GM21515 (cell line): ENCODE results near the gene C11orf91.
"Not testable (repeated sequence)": the region's sequence is repeated elsewhere in the genome, so short reads cannot be mapped to it uniquely, and the experiment has no call there.

ENCODE experiments used
- ATAC-seq: cut with Tn5 transposase; IDR thresholded peaks from one replicate; pipeline ENCODE4 v1.9.1; 2021; ENCODE audit not compliant: unreplicated experiment

Gene C11orf91

DNA sequence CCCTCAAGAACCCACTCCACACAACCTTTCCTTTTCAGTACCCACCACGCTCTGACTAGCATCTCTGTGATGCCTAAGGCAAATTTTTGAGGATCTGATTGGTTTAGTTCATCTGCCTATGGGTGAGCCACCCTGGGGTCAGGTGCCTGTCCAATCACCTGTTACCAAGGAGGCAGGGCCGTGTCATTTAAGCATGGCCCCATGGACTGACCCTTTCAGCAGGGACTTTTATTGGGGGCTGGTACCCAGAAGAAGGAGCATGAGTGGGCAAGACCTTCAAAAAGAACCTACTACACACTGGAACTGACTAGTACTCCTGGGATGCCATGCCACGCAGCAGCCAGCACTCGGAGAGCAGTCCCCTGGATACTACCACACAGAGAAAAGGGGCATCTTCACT is 28.4 kb downstream of the C11orf91 start:
- no peak for ATAC-seq

DNA sequence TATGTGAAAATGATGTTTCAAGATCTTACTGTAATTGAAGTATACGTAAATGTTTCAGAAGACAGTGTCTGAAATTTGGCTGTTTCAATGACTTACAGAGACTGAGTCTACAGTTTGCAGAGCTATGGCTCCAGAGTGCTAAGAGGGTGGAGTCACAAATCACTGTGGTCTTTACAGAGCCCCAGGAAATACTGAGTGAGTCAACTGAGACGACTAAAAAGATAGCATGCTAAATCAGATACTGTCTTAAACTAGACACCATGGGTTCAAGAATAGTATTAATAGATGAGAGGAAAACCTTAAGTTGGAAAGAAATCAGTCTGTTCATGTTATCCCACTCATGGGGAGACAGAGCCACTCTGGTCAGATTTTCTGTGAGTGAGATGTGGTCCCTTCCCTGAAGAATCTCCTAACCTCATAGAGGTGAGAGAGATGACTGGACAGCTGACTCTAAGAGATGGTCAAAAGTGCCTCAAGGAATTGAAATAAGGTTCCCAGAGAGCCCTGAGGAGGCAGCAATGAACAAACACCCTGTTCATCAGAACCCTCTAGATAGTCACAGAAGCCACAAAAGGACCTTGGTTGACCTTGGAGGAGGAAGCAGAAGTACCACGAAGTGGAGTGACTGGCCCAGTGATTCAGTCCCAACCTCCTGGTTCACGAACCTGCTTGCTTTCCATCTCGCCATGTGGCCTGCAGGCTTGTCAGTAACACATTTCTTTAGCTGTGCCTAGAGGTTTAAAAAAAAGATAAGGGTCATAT is 30.2 kb downstream of the C11orf91 start:
- no peak for ATAC-seq

DNA sequence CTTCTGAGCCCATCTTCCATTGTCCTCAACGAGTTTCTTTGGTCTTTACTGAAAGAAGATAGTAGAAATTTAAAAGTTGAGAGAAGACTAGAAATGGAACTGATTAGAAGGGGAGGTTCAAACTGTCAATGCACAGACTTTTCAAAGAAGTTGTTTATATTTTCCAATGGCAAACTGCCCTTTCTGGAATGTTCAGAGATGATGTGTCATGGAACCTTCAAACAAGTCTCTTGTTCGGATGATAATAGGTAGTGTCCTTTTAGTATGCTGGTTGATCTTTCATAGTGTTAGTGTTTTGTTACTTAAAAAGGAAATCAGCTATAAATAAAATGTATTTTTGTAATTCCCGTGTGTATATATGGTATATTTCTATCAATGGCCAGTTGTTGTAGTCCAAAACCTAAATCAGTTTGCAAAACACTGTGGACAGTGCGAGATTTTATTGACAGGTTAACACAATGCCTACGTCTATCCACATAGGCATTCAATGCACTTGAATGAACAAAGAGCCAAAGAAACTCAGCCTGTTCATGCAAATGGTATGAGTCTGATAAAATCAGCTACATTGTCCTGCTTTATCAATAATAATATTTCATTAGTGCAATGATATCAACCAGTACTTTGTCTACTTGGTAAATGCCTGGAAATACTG is 30.9 kb downstream of the C11orf91 start:
- no peak for ATAC-seq

DNA sequence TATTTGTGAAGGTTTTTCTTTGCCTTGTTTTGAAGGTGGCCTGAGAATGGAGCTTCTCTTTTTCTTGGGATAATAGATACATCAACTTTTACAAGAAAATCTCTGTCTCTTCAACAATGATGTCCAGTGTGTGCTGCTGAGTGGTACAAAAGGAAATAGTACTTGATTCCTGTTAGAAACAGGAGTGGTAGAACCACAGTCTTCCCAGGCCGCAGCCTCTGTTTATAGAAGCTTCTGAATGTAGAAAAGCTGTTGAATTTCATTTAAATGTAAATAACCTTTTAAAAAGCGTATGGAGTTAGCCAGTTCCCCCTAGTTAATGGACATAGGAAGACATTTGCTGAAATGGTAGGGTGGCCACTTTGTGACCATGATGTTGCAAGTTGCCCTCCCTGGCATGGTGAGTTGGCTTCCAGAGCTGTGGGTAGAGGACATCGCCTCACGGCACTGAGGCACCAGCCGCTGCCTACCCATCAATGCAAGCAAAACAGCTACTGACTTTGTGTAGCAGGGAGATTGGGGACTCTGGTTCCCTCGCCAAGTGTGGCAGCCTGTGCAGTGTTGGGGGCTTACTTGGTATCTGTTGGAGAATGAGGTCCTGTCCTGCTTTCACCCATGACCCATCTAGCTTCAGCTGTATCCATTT is 31.6 kb downstream of the C11orf91 start:
- ATAC-seq = no peak

DNA sequence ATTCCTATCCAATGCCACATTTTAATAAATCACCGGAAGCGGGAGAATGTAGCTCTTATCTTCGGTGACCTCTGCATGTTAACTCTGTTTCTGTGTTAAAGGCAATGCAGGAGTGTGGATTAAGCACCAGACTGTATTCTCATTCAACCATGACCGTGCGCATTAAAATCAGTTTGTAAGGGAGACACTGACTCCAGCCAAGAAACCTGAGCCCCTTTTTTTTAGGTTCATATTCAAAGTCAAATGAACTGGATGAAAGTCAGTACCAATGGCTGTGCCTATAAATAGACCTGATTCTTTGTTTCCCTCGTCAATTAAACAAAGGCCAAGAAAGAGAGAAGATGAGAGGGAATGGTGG is 32.2 kb downstream of the C11orf91 start:
- no peak for ATAC-seq

DNA sequence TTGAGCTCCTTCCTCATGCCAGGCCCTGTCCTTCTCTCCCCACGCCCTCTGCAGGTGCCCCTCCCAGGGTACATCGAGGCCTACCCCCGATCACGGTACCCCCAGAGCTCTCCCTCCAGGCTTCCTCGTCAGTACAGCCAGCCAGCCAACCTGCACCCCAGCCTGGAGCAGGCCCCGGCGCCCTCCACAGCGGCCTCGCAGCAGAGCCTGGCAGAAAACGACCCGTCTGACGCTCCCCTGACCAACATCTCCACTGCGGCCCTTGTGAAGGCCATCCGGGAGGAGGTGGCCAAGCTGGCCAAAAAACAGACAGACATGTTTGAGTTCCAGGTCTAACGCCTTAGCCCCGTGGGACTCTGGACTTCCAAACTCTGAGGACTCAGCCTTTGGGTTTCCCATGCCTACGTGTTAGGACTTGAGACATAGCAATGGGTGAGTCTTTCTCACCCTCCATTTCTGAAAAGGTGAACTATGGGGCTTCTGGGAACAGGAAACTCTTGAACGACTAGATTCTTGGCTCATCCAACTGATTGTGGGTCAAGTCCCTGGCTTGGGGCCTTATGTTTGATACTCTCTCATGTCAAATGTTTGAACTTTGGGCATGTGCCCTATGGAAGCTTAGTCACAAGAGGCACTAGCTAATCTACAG is 32.7 kb downstream of the C11orf91 start:
- ATAC-seq = no peak

DNA sequence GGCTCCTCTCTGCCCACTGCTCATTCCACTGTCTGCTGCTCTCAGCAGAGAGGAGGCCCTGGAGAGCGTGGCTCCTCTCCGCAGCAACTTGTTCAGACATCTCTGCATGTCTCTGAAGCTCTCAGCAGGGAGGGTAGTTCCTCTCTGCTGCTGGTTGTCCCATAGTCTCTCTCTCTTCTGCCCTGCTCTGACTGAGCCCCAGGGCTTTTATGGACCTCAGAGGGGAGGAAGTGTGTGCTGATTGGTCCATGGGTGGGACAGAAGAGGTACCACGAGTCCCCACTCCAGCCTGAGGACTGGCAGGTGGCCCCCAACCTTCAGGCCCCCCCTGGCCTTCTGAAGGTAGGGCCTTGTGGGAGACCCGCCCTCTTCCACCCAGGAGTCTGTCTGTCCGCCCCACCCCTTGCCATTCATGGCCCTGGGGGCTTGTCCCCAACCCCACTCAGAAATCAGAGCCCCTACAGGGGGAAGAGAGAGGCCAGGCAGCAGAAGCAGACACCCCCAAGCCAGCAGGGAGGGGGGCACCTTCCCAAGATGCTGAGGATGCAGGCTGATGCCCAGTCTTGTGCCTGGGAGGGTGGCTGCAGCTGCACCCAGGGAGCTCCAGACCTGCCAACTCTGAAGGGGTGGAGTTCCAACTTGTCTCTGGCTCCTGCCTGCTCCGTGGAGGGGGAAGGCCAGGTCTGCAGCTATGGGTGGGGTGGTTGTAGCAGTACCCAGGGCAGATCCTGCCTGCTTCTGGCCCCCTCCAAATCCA is 35.1 kb downstream of the C11orf91 start:
- no peak for ATAC-seq

DNA sequence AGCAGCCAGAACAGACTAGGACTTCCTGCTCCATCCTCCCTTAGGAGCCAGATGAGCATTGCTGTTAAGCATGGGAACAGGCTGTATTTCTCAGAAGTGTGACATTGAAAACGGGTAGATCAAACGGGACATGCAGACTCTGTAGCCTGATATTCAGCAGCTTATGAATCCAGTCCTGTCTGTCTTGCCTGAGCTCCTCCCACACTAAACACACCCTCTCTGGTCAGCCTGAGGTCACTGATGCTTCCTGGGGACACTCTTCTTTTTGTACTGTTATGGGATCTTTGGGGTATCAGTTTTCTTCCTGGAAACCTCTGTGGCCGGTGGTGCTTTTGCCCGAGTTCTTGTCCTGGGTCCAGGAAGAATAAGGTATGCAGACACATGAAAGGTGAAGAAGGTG is 35.8 kb downstream of the C11orf91 start:
- ATAC-seq = no peak

DNA sequence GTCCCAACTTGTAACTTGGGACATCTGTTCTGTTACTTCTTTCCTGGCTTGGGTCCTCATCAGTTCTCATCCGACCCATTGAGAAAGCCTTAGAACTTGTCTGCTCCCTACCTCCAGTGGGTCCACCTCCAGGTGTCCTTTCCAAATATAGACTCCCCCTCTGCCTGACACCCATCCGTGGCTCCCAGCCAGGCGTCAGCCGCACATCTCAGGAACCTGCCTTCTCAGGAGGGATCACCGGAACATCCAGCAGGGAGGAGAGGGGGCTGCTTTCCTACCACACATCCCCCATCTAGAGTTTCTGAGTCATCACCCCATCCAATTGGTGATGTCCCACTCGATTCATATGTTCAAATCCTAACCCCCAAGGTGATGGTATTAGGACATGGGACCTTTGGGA is 36.5 kb downstream of the C11orf91 start:
- ATAC-seq = no peak

DNA sequence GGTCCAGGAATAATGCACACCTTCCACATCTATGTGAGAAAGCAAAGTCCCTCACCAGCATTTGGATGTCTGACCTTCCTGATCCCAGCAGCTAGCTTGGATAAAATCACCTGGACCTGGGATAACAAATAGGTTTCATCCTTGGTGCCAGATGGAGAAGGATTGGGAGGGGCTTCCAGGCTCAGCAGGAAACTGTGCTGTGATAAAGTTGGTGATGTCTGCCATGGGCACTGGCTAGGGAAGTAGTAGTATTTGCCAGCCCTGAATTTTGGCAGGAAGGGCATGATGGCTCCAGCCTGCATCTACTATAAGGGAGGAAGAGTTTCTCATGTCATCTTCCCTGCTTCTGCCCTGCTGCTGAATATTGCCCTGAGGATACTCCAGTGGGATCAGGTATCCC is 37.5 kb downstream of the C11orf91 start:
- no peak for ATAC-seq

DNA sequence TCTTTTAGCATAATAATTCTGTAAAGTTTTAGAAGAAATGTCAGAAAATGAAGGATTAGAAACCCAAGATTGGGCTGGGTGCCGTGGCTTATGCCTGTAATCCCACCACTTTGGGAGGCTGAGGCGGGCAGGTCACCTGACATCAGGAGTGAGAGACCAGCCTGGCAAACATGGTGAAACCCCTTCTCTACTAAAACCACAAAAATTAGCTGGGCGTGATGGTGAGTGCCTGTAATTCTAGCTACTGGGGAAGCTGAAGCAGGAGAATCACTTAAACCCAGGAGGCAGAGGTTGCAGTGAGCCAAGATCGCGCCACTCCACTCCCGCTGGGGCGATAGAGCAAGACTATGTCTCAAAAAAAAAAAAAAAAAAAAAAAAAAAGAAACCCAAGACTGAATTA is 39.1 kb downstream of the C11orf91 start:
- ATAC-seq = not testable (repeated sequence)

DNA sequence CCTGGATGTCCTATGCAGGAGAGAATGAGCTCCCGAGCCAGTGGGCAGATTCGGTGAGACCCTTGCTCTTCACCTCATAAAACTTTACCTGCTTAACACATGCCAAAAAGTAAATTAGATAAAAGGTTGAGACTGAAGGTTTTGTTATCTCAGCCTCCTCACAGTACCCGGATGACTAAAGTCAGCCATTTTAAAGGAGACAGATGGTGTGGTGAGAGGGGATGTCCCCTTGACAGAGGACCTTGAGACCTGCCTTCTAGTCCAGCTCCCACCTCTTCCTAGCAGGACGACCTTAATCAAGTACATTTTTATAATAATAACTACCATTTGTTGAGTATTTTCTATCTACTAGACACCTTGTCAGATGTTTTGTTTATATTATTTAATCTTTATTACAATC is 39.7 kb downstream of the C11orf91 start:
- ATAC-seq = no peak

DNA sequence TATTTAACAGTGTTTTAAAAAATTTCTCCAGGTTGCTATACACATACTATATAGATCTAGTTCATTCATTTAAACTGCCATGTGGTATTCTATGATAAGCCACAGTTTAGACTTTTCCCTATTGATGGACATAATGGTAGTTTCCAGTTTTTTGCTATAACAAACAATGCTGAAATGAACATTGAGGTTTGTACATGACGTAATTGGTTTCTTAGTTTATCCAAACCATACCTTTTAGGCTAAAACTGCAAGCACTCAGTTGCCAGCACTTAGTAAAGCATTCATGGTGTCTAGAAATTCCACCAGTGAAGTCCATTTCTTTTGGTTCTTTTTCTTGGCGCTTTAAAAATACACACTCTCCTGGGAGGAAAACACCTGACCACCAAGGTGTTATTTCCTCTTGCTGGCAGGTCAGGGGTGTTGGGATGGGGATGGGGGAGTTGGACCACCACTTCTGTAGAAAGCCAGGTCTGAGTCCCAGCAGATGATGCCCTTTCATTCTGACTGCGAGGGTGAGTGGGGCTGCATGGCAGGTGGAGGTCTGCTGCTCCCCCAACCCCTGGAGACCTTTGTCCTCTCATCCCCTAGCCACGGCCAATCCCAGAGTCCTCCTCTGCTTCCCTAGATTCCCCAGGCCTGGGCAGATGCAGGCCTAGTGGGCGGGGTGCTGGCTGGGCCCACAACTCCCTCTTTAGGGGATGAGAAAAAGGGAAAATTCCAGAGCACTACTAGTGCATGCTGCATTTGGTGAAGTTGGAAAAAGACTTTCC is 41.1 kb downstream of the C11orf91 start:
- no peak for ATAC-seq

DNA sequence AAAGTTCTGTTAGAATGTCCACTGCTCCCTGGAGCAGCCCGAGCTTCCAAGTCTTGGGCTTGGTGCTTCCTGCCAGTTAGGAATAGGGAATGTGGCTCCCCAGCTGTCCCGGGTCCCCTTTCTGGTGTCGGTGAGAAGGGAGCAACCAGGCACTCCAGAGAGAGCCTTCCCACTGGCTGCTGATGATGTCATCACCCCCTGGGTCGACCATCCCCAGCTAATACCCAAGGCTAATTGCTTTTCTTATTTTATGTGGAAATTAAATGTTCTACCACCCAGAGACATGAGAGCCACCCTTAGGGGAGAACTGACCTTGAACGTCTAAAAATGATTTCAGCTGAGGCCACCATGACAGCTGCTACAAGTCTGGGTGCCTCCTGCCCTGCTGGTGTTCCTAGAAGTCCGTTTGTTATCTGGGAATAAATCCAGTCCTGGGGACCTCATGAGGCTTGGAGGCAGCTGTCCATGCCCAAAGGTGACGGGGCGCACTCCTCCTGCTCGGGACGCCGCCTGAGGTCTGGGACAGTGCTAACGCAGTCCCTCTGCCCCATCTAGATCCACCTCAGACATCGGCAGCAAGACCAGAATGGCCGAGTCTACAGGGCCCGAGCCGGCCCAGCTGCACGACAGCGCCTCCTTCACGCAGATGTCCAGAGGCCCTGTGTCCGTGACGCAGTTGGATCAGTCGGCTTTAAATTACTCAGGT is 42.3 kb downstream of the C11orf91 start:
- no peak for ATAC-seq

DNA sequence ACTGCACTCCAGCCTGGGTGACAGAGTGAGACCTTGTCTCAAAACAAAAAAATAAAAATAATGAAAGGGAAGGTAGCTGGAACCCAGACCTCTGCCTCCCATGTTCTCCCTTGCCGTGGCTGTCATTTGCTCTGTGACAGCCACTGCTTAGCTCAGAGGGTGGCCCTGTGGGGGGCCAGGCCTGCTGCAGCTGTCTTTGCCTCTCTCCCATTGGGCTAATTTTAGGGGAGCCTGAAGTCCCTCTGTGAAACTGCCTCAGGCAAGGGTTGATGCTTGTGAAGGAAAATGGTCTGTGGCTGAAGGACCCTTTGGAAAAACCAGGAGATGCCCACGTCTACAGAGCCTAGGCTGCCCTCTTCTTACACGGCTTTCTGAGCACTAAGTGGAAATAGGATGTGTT is 42.9 kb downstream of the C11orf91 start:
- ATAC-seq = no peak

DNA sequence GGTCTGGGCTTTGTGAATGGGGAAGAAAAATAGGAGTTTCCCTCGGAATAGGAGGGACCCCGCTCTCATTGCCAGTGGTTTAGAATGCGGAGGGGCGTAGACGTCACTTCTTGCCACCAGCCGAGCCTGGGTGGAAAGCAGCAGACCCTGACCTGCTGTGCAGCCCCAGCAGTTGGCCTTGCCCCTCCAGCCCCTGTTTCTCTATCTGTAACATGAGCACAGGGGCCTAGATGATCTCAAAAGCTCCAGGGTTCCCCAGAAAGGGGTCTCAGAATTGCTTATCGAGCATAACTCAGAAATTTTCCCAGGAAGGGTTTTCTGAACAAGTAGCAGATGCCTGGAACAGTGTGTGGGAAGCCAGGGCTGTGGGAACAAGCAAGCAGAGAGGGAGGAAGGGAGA is 43.9 kb downstream of the C11orf91 start:
- no peak for ATAC-seq

DNA sequence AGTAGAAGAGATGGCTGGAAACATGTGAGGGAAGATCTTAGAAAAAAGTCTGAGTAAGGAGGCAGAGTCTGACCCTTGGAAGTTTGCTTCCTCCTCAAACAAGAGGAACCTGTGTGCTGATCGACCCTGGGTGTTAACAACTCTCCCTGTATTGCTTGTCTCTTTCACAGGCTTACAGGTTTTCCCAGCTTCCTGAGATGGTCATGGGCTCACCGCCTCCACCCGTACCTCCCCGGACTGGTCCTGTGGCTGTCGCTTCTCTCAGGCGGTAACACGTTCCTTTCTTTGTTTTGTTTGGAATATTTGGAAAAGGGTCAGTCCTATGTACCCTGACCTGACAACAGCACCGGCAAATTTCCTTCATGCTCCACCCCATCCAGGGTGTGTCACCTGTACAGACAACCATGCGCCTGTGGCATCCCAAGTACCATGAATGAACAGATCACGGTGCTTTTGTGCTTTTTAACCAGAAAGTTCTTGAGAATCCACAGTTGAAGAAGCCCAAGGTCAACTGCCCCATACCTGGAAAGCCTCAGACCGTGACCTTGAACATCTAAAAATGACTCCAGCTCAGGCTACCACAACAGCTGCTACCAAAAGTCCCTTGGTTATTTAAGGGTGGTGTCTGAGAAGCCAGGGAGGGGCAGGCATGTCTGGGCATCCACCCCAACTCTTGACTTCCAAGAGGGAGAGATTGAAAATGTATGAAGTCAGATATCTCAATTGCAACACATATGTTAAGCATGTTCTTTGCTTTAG is 44.6 kb downstream of the C11orf91 start:
- no peak for ATAC-seq

DNA sequence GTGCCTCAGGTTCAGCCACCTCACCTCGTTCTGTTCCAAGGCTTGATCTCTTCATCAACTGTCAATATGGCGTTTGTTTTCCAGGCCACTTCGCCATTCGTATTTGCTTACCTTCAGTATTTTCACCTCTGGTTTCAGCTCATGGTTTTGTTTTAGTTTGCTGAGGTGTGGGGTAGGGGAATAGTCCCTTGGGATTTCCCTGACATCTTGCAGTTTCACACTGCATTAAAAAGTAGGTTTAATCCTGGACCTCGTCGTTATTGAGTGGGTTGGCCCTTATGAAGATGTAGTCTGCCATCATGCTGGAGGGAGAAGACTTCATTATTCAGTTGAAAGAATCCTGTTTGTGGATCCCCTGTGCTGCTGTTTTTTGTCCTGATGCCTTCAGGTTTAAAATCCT is 46.0 kb downstream of the C11orf91 start:
- no peak for ATAC-seq

DNA sequence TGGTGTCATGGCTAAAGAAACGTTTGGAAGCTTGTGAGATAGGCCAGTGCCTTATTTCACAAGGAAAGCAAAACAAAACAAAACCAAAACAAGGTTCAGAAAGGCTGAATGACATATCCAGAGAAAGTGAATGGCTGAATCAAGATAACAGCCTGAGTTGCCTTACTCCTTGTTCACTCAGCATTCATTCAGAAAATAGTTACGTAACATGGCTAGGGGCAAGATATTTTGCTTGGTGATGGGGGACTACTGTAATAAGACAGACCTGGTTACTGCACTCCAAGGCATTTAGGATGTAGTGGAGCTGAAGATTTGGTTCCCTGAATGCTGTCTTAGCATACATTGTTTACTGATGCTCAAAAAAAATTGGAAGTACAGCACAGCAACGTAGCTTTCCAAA is 47.7 kb downstream of the C11orf91 start:
- ATAC-seq = no peak
